Fibroblast of lung (primary cell): ENCODE measurements around the gene POC1B. TPM values are rescaled to one million over a fixed set of nuclear protein-coding genes. Genes with fewer than 3 reads are reported as not detected.

Experiments
- DNase-seq, 2 donors: peaks; one replicate each; pipeline versions ENCODE4 v3.0.0 to v3.0.0-alpha.2; 2010; ENCODE audit warnings: low read depth in 2 of 2
- H2AFZ ChIP-seq: 2 replicates; pipeline ENCODE4 v1.5.1; 2012; ENCODE audit warnings: low read length, control low read depth, inconsistent platforms
- H3K27ac ChIP-seq: 2 replicates; pipeline ENCODE4 v1.5.1; 2011; ENCODE audit warnings: low read length, control low read depth; ENCODE audit not compliant: insufficient read depth
- H3K27me3 ChIP-seq: 2 replicates; pipeline ENCODE4 v1.5.1; 2011; ENCODE audit warnings: mild to moderate bottlenecking, low read length; ENCODE audit not compliant: control insufficient read depth, insufficient read depth
- H3K36me3 ChIP-seq: 2 replicates; pipeline ENCODE4 v1.5.1; 2011; ENCODE audit warnings: low read length; ENCODE audit not compliant: control insufficient read depth, insufficient read depth
- H3K4me1 ChIP-seq: 2 replicates; pipeline ENCODE4 v1.5.1; 2011; ENCODE audit warnings: low read length; ENCODE audit not compliant: control insufficient read depth, insufficient read depth; ENCODE audit errors: extremely low read depth
- H3K4me2 ChIP-seq: 2 replicates; pipeline ENCODE4 v1.5.1; 2011; ENCODE audit warnings: low read length, control low read depth; ENCODE audit not compliant: insufficient read depth; ENCODE audit errors: extremely low read depth
- H3K4me3 ChIP-seq, 4 experiments: fragments of 200-600 bp in 1 of 4; sonication (generic) in 1 of 4; replicated peaks in 1 of 4; 2 replicates each; pipeline ENCODE4 v1.5.1; 2011 to 2016; ENCODE audit warnings: low read length in 4 of 4, low read depth in 3 of 4, mild to moderate bottlenecking in 3 of 4, control low read depth in 2 of 4, inconsistent platforms in 1 of 4, mixed read lengths in 1 of 4; ENCODE audit not compliant: insufficient read depth in 1 of 4; ENCODE audit errors: control extremely low read depth in 1 of 4
- H3K79me2 ChIP-seq: 2 replicates; pipeline ENCODE4 v1.5.1; 2012; ENCODE audit warnings: mild to moderate bottlenecking, low read length, inconsistent platforms; ENCODE audit not compliant: control insufficient read depth, insufficient read depth
- H3K9ac ChIP-seq: 2 replicates; pipeline ENCODE4 v1.5.1; 2011; ENCODE audit warnings: mild to moderate bottlenecking, low read length, control low read depth; ENCODE audit not compliant: insufficient read depth
- H3K9me3 ChIP-seq: 2 replicates; pipeline ENCODE4 v1.5.1; 2012; ENCODE audit warnings: low read depth, low read length; ENCODE audit not compliant: control insufficient read depth, insufficient read depth
- H4K20me1 ChIP-seq: 2 replicates; pipeline ENCODE4 v1.5.1; 2011; ENCODE audit warnings: low read length; ENCODE audit not compliant: control insufficient read depth, insufficient read depth; ENCODE audit errors: extremely low read depth
- EZH2 ChIP-seq: IDR thresholded peaks from 2 replicates; pipeline ENCODE4 v1.5.1; 2012; ENCODE audit warnings: low read length, control low read depth, mild to moderate bottlenecking; ENCODE audit errors: missing control alignments
- polyA minus RNA-seq: library from RNA; depleted of rRNA, polyadenylated mRNA; stranded (reverse); fragments of >200 nt; gene quantifications from 2 replicates; pipeline ENCODE4 v1.2.3, GENCODE V29; 2011; ENCODE audit warnings: low replicate concordance
- polyA plus RNA-seq, 2 donors: library from polyadenylated mRNA; depleted of rRNA in 1 of 2; stranded (reverse) in 1 of 2; unstranded in 1 of 2; fragments of >200 nt; gene quantifications; 2 replicates each; pipeline ENCODE4 v1.2.1, GENCODE V29; 2011 to 2012; ENCODE audit warnings: missing spikeins in 1 of 2
- total RNA-seq: library from RNA; depleted of rRNA; stranded (reverse); fragments of >200 nt; gene quantifications from 2 replicates; pipeline ENCODE4 v1.2.1, GENCODE V29; 2014
- TF ChIP-seq, protein P1 (sequence below), 2 donors: IDR thresholded peaks in 1 of 2; conservative IDR thresholded peaks in 1 of 2; 1 replicate in 1 of 2; 2 replicates in 1 of 2; pipeline ENCODE4 v1.5.1; 2011 to 2012; ENCODE audit warnings: low read length in 2 of 2, control low read depth in 1 of 2, inconsistent platforms in 1 of 2, low read depth in 1 of 2, mild to moderate bottlenecking in 1 of 2

POC1B gene
- total RNA-seq (16.7 and 18.0 TPM in 2 replicates), polyA plus RNA-seq (9.7 and 10.2 TPM in 2 replicates), polyA minus RNA-seq (1.3 and 13.4 TPM in 2 replicates)
- polyA plus RNA-seq (2012) = 5.3 and 6.0 TPM in 2 replicates

DNA sequence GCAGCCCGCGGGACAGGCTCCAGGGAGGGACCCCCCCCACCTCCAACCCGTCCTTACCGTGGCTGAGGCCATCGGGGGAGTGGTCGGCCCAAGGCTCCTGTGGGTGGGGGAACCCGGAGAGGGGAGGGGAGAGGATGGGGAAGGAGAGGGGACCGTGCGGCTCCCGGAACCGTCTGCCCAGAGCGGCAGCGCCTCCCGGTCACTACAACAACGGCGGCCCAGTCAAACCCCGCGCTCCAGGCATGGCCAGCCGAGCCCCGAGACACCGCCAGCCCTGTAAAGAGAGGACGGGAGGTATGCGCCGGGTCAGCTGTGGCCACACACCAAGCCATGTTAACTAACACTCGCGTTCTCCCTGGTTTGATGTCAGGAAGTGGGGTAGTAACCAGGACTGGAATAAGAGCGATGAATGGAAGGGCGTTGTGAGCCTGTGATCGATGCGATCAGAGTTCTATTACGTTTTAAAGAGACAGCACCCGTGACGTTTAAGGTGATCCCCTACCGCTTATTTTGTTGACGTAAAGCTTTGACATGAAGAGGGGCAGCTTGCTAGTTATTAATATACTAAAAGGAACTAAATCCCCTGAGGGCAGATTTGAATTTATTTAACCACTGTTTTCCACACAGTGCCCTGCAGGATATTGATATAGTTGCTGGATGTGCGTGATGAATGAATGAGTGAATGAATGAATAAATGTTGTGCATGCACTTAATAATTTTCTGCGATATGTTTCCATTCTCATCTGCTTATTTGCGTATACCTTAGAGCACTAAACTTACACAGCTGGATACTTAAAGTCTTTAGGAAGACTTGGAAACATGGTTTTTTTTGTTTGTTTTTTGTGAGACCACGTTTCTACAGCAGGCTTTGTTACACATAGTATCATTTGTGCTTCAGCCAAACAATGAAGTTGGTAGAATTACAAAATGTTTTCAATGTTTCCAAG is at the start of gene POC1B:
Gene POC1B (minus strand): TSS at position 224 of the 947 bp plus-strand sequence. CDS start 152 bp downstream, at position 72.
- H4K20me1 ChIP-seq = no peaks in the 10 kb centered on the region
- H3K4me3 ChIP-seq = peak within 1 kb of the TSS; percentile 72 to 91 (median 80)
- peak within 1 kb of the TSS; percentile 62 for H3K9ac ChIP-seq
- peaks cover 12% of the 10 kb centered on the region for H3K4me1 ChIP-seq
- peak; percentile 82 to 86 for DNase-seq
- H3K9me3 ChIP-seq = no peaks in the 10 kb centered on the region
- H3K27ac ChIP-seq = peak within 1 kb of the TSS; percentile 80
- no peak for TF ChIP-seq EZH2
- H3K36me3 ChIP-seq = peaks cover 2% of the 10 kb centered on the region
- H3K27me3 ChIP-seq = no peaks in the 10 kb centered on the region
- H3K4me2 ChIP-seq = peak within 1 kb of the TSS; percentile 67
- H2AFZ ChIP-seq = peak within 1 kb of the TSS; percentile 99
- H3K79me2 ChIP-seq = peaks cover 26% of the 10 kb centered on the region

- peak in 1 of 2 donors; percentile 7 for DNase-seq
- Histone ChIP-seq H3K4me2 (no peak overlapping the region), H3K9ac (no peak overlapping the region), H3K4me1 (peaks cover 18% of the 10 kb centered on the region), H3K9me3 (no peaks in the 10 kb centered on the region), H4K20me1 (no peaks in the 10 kb centered on the region), H2AFZ (no peak overlapping the region), H3K79me2 (no peaks in the 10 kb centered on the region), H3K4me3 (no peak overlapping the region), H3K27me3 (no peaks in the 10 kb centered on the region), H3K27ac (no peak overlapping the region), H3K36me3 (no peaks in the 10 kb centered on the region)
- TF ChIP-seq EZH2 = no peak
- TF ChIP-seq, protein P1, sequence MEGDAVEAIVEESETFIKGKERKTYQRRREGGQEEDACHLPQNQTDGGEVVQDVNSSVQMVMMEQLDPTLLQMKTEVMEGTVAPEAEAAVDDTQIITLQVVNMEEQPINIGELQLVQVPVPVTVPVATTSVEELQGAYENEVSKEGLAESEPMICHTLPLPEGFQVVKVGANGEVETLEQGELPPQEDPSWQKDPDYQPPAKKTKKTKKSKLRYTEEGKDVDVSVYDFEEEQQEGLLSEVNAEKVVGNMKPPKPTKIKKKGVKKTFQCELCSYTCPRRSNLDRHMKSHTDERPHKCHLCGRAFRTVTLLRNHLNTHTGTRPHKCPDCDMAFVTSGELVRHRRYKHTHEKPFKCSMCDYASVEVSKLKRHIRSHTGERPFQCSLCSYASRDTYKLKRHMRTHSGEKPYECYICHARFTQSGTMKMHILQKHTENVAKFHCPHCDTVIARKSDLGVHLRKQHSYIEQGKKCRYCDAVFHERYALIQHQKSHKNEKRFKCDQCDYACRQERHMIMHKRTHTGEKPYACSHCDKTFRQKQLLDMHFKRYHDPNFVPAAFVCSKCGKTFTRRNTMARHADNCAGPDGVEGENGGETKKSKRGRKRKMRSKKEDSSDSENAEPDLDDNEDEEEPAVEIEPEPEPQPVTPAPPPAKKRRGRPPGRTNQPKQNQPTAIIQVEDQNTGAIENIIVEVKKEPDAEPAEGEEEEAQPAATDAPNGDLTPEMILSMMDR (conservative IDR thresholded peaks at IDR 0.05 in 1 of 2, IDR thresholded peaks at IDR 0.05 in 1 of 2; ENCODE audit: low read depth in 1 of 2, low read length in 2 of 2) = no peak
Observed at GRCh38 chr12:89575374-89575773, 49.5 kb upstream of the POC1B start.

GRCh38 chr12:89574736-89575208 is 48.9 kb upstream of the POC1B start:
- Histone ChIP-seq H2AFZ (no peak overlapping the region), H4K20me1 (no peaks in the 10 kb centered on the region), H3K4me3 (no peak overlapping the region), H3K79me2 (no peaks in the 10 kb centered on the region), H3K9ac (no peak overlapping the region), H3K27me3 (no peaks in the 10 kb centered on the region), H3K4me2 (peak overlapping the region; percentile 46), H3K36me3 (no peaks in the 10 kb centered on the region), H3K4me1 (peaks cover 18% of the 10 kb centered on the region), H3K27ac (peak overlapping the region; percentile 16), H3K9me3 (no peaks in the 10 kb centered on the region)
- peak; percentile 43 to 89 for DNase-seq
- TF ChIP-seq, protein P1 (conservative IDR thresholded peaks at IDR 0.05 in 1 of 2, IDR thresholded peaks at IDR 0.05 in 1 of 2; ENCODE audit: low read depth in 1 of 2, low read length in 2 of 2) = no peak
- no peak for TF ChIP-seq EZH2
